T-cell (primary cell): Measurements from ENCODE around the gene KCNA2. TPM values are rescaled to one million over a fixed set of nuclear protein-coding genes. Genes with fewer than 3 reads are reported as not detected.

Source experiments
- ATAC-seq, 4 experiments: fragments of 200-7000 bp in 3 of 4; fragments of 150-1000 bp in 1 of 4; cut with Tn5 transposase; replicated peaks in 1 of 4; 1 replicate in 3 of 4; 2 replicates in 1 of 4; pipeline ENCODE4 v1.10.0; 2021; ENCODE audit warnings: moderate library complexity in 3 of 4, mild to moderate bottlenecking in 2 of 4, moderate number of reproducible peaks in 1 of 4
- CTCF ChIA-PET, 2 donors: fragments of 300-600 bp; sonication (Branson Sonifier 250); formaldehyde crosslinking; loops; one replicate each; lab custom pipeline; 2022; ENCODE audit warnings: antibody characterized with exemption in 2 of 2; lab: Charles Lee
- POLR2A ChIA-PET, 2 donors: fragments of 300-600 bp; sonication (Branson Sonifier 250); formaldehyde crosslinking; loops; one replicate each; lab custom pipeline; 2022; ENCODE audit warnings: antibody characterized with exemption in 2 of 2; lab: Charles Lee
- DNase-seq, 35 experiments: peaks; one replicate each; pipeline versions ENCODE4 v3.0.0 to v3.0.0-alpha.2; 2013 to 2023
- H3K27ac ChIP-seq: one replicate; pipeline ENCODE4 v1.5.1; 2013; ENCODE audit warnings: low read length
- H3K27me3 ChIP-seq, 2 experiments: replicated peaks in 1 of 2; 1 replicate in 1 of 2; 2 replicates in 1 of 2; pipeline versions ENCODE4 v1.6.1 to v1.7.0; 2013; ENCODE audit warnings: low read length in 1 of 2, mixed read lengths in 1 of 2; ENCODE audit not compliant: control insufficient read depth in 2 of 2, insufficient read depth in 2 of 2; ENCODE audit errors: extremely low read depth in 1 of 2
- H3K36me3 ChIP-seq, 2 donors: 1 replicate in 1 of 2; 2 replicates in 1 of 2; pipeline versions ENCODE4 v1.6.1 to v1.7.0; 2013; ENCODE audit warnings: low read length in 1 of 2; ENCODE audit not compliant: control insufficient read depth in 2 of 2, insufficient read depth in 1 of 2; ENCODE audit errors: extremely low read depth in 1 of 2
- H3K4me1 ChIP-seq, 2 experiments: 1 replicate in 1 of 2; 2 replicates in 1 of 2; pipeline versions ENCODE4 v1.6.1 to v1.7.0; 2013; ENCODE audit warnings: low read length in 2 of 2, mixed read lengths in 1 of 2; ENCODE audit not compliant: insufficient read depth in 2 of 2, control insufficient read depth in 1 of 2; ENCODE audit errors: extremely low read depth in 1 of 2
- H3K4me3 ChIP-seq, 2 donors: 1 replicate in 1 of 2; 2 replicates in 1 of 2; pipeline versions ENCODE4 v1.5.1 to v1.7.0; 2013; ENCODE audit warnings: mild to moderate bottlenecking in 2 of 2, low read length in 1 of 2, moderate library complexity in 1 of 2; ENCODE audit not compliant: control insufficient read depth in 1 of 2; ENCODE audit errors: extremely low read depth in 1 of 2
- H3K9me3 ChIP-seq: 2 replicates; pipeline ENCODE4 v1.7.0; 2013
- H3K27ac Mint-ChIP-seq, 2 donors: one replicate each; pipeline ENCODE4 v1.8.0; 2020 to 2021; ENCODE audit warnings: mild to moderate bottlenecking in 2 of 2, mixed read lengths in 2 of 2
- H3K27me3 Mint-ChIP-seq, 2 donors: one replicate each; pipeline ENCODE4 v1.8.0; 2021 to 2022; ENCODE audit warnings: mixed read lengths in 2 of 2
- H3K36me3 Mint-ChIP-seq: one replicate; pipeline ENCODE4 v1.8.0; 2021; ENCODE audit warnings: mixed read lengths
- H3K4me1 Mint-ChIP-seq, 3 donors: one replicate each; pipeline ENCODE4 v1.8.0; 2020 to 2022; ENCODE audit warnings: mixed read lengths in 3 of 3, mild to moderate bottlenecking in 1 of 3
- H3K4me3 Mint-ChIP-seq, 3 donors: one replicate each; pipeline ENCODE4 v1.8.0; 2020 to 2022; ENCODE audit warnings: mild to moderate bottlenecking in 3 of 3, mixed read lengths in 3 of 3, moderate library complexity in 3 of 3
- H3K9me3 Mint-ChIP-seq, 3 donors: one replicate each; pipeline ENCODE4 v1.8.0; 2020 to 2022; ENCODE audit warnings: mixed read lengths in 3 of 3
- WGBS: methylation state at CpG from one replicate; pipeline ENCODE4 v1.1.5; 2013; ENCODE audit warnings: missing lambda C conversion rate; ENCODE audit not compliant: insufficient coverage; 5-methylcytosine and 5-hydroxymethylcytosine counted together
- total RNA-seq, 35 experiments: library from RNA in 6 of 35; stranded (reverse) in 6 of 35; fragments of 120-200 nt in 1 of 35; gene quantifications; one replicate each; pipeline versions ENCODE4 v1.2.1 to v1.2.4 and lab custom pipeline; 2013 to 2026

KCNA2 gene
- total RNA-seq, 5 donors from 2014 or later (not counting 1 experiment from before 2014, with no cell fraction given): 0.46 to 2.7 (median 0.93) TPM

GRCh38 chr1:110631836-110632620 lies 25.9 kb upstream of the KCNA2 start:
- Mint-ChIP-seq H3K4me1 (peaks cover 44 to 62% (median 55%) of the 10 kb centered on the region in 3 donors), H3K27me3 (no peaks in the 10 kb centered on the region)
- POLR2A ChIA-PET: interaction anchor here in 1 of 2 donors (0.6 kb wide), 1 partner anchor 25 kb away, joined by 3 read pairs; no protein-coding TSS in a partner anchor

GRCh38 chr1:110630839-110631663 lies 24.9 kb upstream of the KCNA2 start:
- no peaks in the 10 kb centered on the region for H3K9me3 ChIP-seq
- Mint-ChIP-seq H3K27me3 (no peaks in the 10 kb centered on the region), H3K36me3 (no peaks in the 10 kb centered on the region), H3K4me3 (no peak overlapping the region), H3K9me3 (no peaks in the 10 kb centered on the region), H3K4me1 (peaks cover 42 to 62% (median 53%) of the 10 kb centered on the region in 3 donors), H3K27ac (no peak overlapping the region)
- ChIA-PET CTCF (interaction anchor here in 1 of 2 donors (1.0 to 4.1 kb wide), 9 partner anchors 8 to 153 kb away, joined by 3 to 21 read pairs (median 4); no protein-coding TSS in a partner anchor), POLR2A (interaction anchor here in 1 of 2 donors (0.6 kb wide), 1 partner anchor 24 kb away, joined by 3 read pairs; no protein-coding TSS in a partner anchor)
- no peaks in the 10 kb centered on the region for H3K36me3 ChIP-seq
- peak overlapping the region; percentile 19 to 36 for H3K4me3 ChIP-seq
- H3K27ac ChIP-seq: peak overlapping the region; percentile 88
- H3K4me1 ChIP-seq: peaks cover 38 to 66% of the 10 kb centered on the region in 2 experiments
- peak; percentile 63 to 93 (median 79) for DNase-seq
- no peaks in the 10 kb centered on the region for H3K27me3 ChIP-seq
- peak; percentile 78 to 84 (median 80) for ATAC-seq
- WGBS: 4% methylated on average over 13 of the region's 13 CpGs

More at GRCh38 chr1:110631836-110632620, 25.9 kb upstream of the KCNA2 start:
- H3K4me3 Mint-ChIP-seq: no peak overlapping the region
- no peak for ATAC-seq
- H3K9me3 ChIP-seq: no peaks in the 10 kb centered on the region
- DNase-seq: no peak
- no peaks in the 10 kb centered on the region for H3K36me3 ChIP-seq
- no peak overlapping the region for H3K27ac Mint-ChIP-seq
- WGBS: 58% methylated on average over 6 of the region's 6 CpGs
- peak overlapping the region in 1 of 2 donors; percentile 36 for H3K4me3 ChIP-seq
- no peaks in the 10 kb centered on the region for H3K27me3 ChIP-seq
- no peaks in the 10 kb centered on the region for H3K36me3 Mint-ChIP-seq
- peaks cover 43 to 69% of the 10 kb centered on the region in 2 experiments for H3K4me1 ChIP-seq
- H3K27ac ChIP-seq: peak overlapping the region; percentile 88
- CTCF ChIA-PET: interaction anchor here (0.6 to 4.1 kb wide), 6 partner anchors 12 to 152 kb away, joined by 3 to 21 read pairs (median 5); no protein-coding TSS in a partner anchor
- no peaks in the 10 kb centered on the region for H3K9me3 Mint-ChIP-seq

- 83% methylated on average over 2 of the region's 6 CpGs for WGBS
- Histone ChIP-seq H3K4me3 (no peak overlapping the region), H3K27me3 (no peaks in the 10 kb centered on the region), H3K36me3 (no peaks in the 10 kb centered on the region), H3K27ac (no peak overlapping the region), H3K9me3 (no peaks in the 10 kb centered on the region), H3K4me1 (peaks cover 17 to 40% of the 10 kb centered on the region in 2 experiments)
- DNase-seq (no peak), ATAC-seq (no peak)
- Mint-ChIP-seq H3K27ac (no peak overlapping the region), H3K4me3 (no peak overlapping the region), H3K4me1 (peaks cover 19 to 39% (median 29%) of the 10 kb centered on the region in 3 donors), H3K36me3 (peaks cover 5% of the 10 kb centered on the region), H3K9me3 (peaks cover 0 to 3% (median 0%) of the 10 kb centered on the region in 3 donors), H3K27me3 (no peaks in the 10 kb centered on the region)
- CTCF ChIA-PET: interaction anchor here (0.9 to 4.1 kb wide), 6 partner anchors 9 to 137 kb away, joined by 3 to 21 read pairs (median 3); no protein-coding TSS in a partner anchor
- POLR2A ChIA-PET: no interaction called here
Measured at GRCh38 chr1:110628323-110629105, 22.4 kb upstream of the KCNA2 start.

GRCh38 chr1:110627764-110628163 lies 21.6 kb upstream of the KCNA2 start:
- no peak overlapping the region for H3K27ac ChIP-seq
- H3K36me3 Mint-ChIP-seq: peaks cover 6% of the 10 kb centered on the region
- H3K4me3 ChIP-seq: no peak overlapping the region

GRCh38 chr1:110626889-110627288 lies 20.7 kb upstream of the KCNA2 start:
- no peak overlapping the region for H3K4me3 ChIP-seq
- peaks cover 11 to 24% of the 10 kb centered on the region in 2 experiments for H3K4me1 ChIP-seq
- H3K4me1 Mint-ChIP-seq: peaks cover 19 to 31% (median 21%) of the 10 kb centered on the region in 3 donors
- H3K27ac ChIP-seq: peak overlapping the region; percentile 19
- H3K36me3 ChIP-seq: no peaks in the 10 kb centered on the region
- DNase-seq: no peak
- peaks cover 0 to 4% (median 0%) of the 10 kb centered on the region in 3 donors for H3K9me3 Mint-ChIP-seq
- no peaks in the 10 kb centered on the region for H3K9me3 ChIP-seq
- POLR2A ChIA-PET: no interaction called here
- no peaks in the 10 kb centered on the region for H3K27me3 Mint-ChIP-seq
- peak overlapping the region; percentile 5 to 41 for H3K27ac Mint-ChIP-seq
- ATAC-seq: no peak
- H3K36me3 Mint-ChIP-seq: peaks cover 6% of the 10 kb centered on the region
- no peaks in the 10 kb centered on the region for H3K27me3 ChIP-seq
- CTCF ChIA-PET: interaction anchor here in 1 of 2 donors (1.0 kb wide), 1 partner anchor 154 kb away, joined by 5 read pairs; no protein-coding TSS in a partner anchor
- no peak overlapping the region for H3K4me3 Mint-ChIP-seq
- 0% methylated on average over 1 of the region's 7 CpGs for WGBS

More at GRCh38 chr1:110627764-110628163, 21.6 kb upstream of the KCNA2 start:
- H3K9me3 Mint-ChIP-seq: peaks cover 0 to 4% (median 0%) of the 10 kb centered on the region in 3 donors
- H3K27me3 Mint-ChIP-seq: no peaks in the 10 kb centered on the region
- no peak for DNase-seq
- ChIA-PET POLR2A (no interaction called here), CTCF (no interaction called here)
- H3K4me1 Mint-ChIP-seq: peaks cover 19 to 32% (median 21%) of the 10 kb centered on the region in 3 donors
- H3K27ac Mint-ChIP-seq: no peak overlapping the region
- no peaks in the 10 kb centered on the region for H3K27me3 ChIP-seq
- H3K9me3 ChIP-seq: no peaks in the 10 kb centered on the region
- H3K4me1 ChIP-seq: peaks cover 14 to 33% of the 10 kb centered on the region in 2 experiments
- WGBS: no CpG with 5 or more reads among the region's 2 CpGs
- no peak for ATAC-seq
- no peaks in the 10 kb centered on the region for H3K36me3 ChIP-seq
- no peak overlapping the region for H3K4me3 Mint-ChIP-seq
